Hematopoietic multipotent progenitor cell treated with erythropoietin and hydrocortisone succinate and interleukin-3 and kit ligand, for 8 days (in vitro differentiated cells): ENCODE results near the gene EFNA5.

Experiments used
- DNase-seq: peaks from one replicate; pipeline ENCODE4 v3.0.0-alpha.2; 2015

The EFNA5 gene

DNA sequence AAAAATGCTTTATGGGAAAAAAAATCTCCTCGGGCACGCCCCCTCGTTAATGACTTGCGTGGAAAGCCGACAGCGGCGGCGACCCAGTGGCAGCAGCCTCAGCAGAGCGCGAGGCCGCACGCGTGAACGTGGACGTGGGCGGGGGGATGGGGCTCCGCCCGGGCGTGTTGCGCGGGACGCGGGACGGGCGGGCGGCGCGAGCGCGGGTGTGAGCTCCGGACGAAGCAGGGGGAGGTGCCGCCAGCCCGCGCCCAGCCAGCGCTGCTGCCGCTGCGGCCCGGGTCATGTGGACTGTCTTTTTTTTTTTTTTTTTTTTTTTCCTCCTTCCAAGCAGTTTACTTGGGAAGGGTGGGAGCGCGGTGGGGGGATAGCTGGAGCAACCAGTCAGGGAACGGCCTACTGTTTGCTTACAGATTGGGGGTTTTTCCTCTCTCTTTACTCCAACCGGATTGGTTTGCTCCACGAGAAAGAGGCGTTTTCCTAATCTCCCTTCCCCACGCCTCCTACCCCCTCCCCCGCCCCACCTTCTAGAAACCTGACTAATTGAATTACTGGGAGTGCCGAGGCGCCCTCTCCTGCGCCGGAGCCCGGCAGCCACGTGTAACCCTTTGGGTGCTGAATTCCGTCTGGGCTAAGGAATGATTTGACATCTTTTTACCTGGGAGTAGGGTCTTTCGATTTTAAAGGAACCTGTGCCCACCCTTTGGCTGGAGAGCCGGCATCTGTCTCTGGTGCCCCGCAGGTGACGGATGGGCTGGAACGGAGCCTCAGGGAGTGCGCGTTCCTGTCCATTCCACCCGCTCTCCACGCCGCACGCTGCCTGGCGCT, 1.7 kb upstream of the EFNA5 start:
- no peak for DNase-seq

DNA sequence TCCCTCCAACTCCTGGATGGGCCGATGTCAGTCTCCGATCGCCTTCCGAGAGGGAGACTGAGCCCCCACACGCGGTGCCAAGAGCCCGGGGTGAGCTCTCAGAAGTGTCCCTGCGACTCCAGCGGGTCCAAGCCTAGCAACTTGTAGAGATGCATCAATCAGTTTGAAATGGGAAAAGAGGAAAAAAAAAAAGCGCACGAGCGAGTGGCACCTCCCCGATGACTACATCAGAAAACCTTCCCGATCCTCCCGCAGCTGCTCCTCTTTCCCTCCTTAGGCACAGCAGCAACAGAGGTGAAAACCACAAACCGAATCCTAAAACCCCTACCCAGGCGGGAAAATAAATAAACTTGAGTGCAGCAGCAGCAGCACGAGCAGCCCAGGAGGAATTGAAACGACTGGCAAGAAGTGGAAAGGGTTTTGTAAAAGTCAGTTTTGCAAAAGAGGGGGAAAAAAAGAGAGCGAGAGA, 1.0 kb upstream of the EFNA5 start:
- no peak for DNase-seq

DNA sequence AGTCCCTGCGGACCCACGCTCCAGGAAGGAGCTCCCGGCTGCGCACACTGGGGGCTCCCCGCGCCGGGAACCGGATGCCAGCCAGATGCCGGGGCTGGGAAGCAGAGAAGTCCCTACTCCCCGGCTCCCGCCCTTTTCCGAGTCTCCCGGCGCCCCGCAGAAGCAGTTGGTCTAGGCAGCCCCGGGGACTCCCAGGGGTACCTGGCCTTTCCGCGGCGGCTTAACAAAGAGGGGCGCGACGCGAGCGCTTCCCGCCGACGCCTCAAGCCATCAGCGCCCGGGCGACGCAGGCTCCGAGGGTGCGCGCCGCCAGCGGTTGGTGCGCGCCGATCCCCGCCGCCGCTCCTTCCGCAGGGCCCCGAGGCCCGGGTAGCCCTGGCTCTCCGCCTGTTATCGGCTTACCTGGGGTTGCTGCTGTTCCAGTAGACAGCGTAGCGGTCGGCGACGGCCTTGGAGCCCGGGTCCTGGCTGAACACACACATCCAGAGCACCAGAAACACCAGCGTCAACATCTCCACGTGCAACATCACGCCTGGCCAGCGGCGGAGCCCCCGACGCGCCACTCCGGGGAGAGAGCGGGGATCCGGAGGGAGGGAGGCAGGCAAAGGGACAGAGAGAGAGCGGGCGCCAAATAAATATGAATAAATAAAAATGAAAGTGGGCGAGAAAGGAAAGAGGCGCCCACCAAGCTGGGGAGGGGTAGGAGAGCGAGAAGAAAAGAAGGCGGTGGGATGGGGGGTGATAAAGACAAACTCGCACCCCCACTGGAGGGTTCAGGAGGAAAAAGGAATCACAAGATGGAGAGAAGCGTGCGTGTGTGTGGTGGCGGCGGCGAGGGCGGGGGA, 428 bp downstream of the EFNA5 start:
- no peak for DNase-seq

DNA sequence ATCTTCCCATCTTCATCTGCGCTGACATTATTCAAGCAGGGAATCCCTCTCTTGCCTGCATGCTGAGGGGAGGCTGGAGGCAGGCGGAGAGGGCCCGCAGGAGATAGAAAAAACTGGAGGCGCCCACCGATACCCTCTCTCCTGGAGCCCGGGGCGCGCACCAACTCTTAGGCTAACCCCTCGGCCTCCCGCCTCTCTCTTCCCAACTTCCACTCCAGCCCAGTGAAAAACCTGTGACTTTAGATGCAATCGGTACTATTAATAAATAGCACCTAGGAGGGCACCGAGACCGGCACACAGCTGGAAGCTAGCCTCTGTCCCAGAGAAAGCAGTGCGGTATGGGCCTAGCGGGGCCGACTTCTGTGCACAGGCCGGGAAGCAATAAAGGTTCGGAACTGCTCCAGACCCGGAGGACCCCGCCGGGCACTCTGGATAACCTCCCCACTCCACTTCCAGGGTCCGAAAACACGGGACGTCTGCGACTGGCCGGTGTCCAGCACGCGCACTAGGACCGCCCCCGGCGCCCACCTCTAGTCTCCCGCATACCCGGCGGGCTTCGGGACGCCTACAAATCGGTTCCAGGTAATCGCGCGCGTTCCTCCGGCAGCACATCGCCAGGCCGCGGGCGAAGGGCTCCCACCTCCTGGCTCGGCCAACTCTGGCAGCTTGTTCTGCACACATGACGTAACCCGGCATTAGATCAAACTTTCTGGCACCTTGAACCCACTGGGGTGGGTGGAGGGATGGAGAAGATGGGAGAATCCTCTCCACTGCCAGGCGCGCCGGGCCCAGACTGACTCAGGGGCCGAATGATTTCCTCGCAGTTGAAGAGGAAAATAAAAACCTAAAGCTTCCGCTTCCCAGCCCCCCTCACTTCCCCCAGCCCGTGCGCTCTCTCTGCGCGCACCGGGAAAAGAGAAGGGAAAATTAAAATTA, 1.4 kb downstream of the EFNA5 start:
- no peak for DNase-seq

DNA sequence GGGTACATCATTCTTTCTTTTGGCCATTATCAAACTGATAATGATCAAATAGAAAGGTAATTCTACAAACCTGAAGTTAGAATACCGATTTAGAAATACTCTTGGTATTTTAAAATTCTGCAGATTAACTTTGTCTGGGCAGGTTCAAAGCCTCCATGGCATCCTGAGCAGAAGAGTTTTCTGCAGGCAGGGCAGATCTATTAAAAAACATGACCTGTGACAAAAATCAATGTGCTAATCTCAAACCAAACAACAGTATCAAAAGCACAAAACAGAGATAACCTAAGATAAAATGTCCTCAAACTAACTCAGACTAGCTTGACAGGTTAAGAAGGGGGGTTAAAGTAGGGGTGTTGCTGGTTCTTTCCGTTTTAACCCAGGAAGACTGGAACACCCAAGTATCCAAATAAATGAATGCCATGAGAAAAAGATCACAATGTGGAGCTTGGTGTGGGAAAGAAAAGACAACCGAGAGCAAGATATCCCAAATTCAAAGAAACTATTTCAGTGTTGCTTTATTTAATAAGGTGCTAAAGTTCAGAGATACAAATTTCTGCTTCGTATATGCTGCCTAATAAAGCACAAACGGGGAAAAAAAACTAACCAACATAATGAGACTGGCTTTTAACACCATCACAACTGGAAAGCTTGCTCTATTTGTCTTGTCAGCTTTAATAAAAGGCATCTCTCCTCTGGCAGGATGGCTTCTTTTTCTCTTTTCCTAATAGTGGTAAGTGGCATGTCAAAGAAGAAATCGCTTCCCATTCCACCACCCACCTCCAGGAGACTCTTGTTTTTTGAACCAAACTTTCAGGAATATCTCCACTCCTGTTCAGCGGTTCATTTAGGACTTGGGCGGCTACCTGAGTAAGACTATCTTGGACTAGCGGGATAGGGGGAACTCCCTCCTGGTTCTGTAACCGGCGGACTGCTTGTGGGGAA, 2.3 kb downstream of the EFNA5 start:
- no peak for DNase-seq

DNA sequence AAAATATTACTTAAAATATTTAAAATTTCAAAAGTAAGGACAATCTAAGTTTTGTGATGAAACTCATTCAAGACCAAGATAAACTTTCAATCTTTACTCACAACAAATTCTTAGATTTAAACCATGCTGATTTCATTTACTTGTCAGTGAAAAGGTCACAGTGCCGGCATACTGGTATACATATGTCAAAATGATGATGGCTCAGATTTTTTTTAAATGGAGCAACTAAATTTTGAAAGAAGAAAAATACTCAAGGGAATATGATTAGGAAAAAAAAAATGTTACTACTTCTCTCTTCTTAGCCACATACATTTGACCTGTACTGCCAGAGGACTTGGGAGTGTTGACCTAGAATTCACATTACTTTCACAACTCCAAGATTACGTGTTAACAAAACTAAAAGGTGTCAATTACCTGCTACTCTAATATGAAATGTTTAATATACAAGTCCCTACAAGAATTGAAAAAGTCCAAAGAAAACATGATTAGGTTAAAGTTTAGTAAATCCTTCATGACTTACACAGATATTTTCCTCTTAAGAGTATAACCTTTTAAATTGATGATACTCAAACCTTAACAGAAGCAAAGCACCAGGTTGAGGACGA, 4.6 kb downstream of the EFNA5 start:
- DNase-seq = no peak

DNA sequence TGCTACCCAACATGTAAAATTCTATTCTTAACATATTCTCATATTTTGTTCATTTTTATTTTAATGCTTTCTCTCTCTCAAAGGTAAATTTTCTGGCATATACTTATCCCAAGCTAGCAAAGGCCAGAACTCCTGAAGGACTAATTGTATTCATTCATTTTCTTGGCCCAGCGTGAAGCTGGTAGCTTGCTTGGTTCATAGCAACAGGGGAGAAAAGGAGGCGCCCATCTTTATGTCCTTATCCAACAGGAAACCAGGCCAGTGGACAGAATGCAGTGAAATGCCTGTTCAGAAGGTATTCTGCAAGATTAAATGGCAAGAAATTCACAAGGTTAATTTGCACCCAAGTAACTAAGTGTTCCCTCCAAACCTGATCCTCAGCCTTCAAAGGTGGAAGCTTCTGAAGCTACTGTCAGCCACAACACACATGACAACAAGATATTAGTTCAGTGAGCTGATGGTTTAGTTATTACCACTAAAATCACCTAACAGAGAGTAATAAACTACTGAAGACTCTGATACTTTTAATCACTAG, 5.6 kb downstream of the EFNA5 start:
- no peak for DNase-seq

DNA sequence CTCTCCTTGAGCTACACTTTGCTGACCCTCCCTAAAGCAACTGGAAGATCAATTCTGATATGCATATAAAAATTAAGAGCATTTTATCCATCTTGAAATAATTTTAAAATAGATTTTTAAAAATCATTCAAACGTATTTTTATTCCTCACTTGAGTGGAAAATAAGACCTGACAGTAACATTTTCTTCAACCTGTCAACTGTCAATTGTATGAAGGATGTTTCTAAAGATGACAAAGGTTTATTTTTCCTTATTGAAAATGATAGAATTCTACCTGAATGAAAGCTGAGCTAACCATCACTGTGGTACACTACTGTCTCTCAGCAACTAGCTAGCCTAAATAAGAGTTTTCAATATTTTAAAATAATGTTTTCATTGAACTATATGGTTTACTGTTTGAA, 7.0 kb downstream of the EFNA5 start:
- DNase-seq = no peak

DNA sequence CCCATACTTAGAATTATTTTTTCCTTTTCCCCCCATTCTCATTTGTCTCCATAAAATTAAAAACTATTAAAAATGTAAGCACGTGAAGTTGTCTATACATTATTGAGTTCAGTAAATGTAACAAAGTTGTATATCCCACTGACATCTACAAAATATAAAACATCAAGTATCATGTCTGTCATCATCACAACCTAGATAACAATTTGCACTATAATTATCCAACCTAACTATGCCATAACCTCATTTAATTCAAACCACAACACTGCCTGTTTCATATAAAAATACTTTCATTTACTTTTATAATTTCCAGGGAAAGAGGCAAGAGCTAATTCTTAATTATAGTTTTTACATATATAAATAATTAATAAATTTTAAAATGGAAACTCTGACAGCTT, 9.1 kb downstream of the EFNA5 start:
- DNase-seq = no peak

DNA sequence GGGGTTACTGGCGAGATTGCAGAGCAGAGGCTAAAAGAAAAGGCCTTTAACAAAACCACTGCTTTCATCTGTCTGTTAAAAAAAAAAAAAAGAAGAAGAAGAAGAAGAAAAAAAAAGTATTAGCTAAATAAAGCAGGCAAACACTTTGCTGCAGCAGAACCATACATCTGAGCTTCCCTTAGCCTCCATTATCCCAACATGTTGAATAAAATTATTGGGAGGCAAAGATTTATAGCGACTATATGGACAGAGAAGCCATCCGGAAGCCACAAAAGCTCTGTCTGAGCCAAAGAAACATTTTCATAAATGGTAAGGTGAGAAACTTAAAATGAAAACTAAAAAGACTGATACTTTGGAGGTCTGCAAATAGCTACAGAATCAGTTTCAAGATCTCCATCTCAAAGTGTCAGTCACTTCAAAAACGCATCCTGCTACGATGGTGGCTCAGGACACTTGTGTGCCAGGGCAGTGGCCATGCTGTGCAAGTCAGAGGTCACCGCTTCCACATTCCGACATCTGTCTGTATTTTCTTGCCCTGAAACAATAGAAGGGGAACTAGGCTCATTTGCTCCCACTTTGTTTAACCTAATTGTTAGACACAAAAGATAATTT, 9.6 kb downstream of the EFNA5 start:
- DNase-seq = no peak

DNA sequence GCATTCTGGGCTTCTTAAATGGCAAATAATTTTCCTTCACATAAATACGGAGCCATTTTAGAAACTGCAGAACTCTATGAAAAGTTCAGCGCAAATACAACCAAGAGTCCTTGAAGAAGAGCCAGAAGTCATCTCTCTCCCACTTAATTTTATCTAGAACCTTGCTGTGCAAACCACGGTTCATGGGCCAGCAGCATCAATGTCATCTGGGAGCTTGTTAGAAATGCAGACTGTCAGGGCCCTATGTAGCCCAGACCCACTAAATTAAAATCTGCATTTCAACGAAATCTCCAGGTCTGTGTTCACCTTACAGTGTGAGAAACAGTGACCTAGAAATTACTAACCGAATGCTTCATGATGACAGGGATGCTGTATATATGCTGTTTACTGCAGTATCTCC, 12.2 kb downstream of the EFNA5 start:
- no peak for DNase-seq

DNA sequence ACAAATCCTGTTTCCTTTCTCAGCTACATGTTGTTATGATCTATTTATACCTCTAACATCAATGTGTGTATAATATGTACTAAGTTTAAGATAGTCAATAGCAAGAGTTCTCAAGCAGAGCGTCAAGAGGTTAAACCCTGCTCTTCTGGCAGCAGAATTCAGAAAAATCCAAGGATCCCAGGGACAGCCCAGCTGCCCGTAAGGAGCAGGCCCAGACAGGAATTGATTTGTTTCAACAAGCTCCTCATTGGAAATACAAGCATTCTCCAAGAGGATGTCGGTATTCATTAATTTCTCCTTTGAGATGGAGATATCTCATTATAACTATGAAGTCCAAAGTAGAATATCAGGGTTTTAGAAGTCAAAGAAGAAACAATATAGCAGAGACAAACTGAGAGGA, 14.9 kb downstream of the EFNA5 start:
- DNase-seq = no peak

DNA sequence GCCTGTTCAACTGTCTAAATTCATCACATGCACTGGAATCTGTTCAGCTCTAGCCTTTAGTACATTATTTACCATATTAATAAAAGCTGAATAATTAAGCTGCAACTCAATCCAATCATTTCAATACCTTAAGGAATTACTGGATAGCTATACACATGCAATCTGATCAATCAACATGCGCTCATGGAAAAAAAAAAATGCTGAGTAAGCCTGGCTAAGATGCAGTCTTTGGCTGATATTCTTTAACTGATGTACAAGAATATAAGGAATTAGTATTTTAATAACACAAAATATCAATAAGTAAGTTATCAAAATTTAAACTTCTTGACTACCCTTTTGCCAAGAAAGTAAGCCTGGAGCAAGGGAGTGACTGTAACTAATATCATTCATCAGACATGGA, 15.9 kb downstream of the EFNA5 start:
- no peak for DNase-seq

DNA sequence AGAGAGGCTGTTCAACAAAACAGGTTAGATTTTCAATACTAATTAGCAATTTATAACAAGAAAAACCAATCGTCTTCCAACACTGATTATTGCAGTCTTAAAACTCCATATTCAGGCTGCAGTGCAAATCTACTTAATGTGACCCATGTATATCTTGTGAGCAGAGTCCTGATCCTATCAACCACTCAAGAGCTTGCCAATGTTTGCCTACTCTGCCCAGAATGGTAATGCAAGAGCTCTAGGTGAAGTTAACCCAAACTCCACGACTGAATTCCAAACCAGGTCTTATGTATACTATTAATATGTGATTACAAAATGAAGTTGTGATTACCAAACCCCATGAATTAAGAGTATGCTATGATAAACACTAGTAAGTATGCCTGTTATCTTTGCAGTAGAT, 17.1 kb downstream of the EFNA5 start:
- DNase-seq = no peak

DNA sequence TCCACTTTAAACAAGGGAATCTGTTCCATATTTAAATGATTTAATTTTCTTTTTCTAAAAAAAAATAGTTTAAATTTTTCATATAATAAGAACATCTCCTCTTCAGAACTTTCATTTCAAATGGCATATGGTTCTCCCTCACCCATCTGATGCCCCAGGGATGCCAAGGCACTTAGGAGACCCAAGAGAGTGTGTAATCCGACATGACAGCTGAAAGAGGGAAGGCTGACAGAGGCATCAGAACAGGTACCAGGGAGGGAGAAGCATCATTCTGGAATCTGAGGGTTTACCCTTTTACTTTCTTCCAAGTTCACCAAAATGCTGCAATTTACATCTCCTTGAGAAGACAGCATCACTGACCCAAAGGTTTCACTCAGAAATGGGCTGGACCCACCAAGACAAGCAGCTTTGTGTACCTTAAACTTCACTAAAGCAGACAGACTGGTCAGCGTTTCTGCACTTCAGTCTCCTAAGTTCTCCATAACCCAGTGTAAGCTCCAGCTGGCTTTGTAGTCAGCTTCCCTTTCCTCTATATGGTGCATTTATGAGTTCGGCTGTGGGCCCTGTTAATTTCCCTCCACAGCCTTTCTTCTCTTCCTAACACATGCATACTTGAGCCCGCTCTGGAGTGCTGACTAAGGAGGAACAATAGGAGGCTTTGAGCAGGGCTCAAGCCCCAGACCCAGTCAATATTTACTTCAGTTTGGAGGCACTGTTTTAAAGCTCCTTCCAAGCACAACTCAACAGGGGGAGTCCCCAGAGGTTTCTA, 17.7 kb downstream of the EFNA5 start:
- no peak for DNase-seq

DNA sequence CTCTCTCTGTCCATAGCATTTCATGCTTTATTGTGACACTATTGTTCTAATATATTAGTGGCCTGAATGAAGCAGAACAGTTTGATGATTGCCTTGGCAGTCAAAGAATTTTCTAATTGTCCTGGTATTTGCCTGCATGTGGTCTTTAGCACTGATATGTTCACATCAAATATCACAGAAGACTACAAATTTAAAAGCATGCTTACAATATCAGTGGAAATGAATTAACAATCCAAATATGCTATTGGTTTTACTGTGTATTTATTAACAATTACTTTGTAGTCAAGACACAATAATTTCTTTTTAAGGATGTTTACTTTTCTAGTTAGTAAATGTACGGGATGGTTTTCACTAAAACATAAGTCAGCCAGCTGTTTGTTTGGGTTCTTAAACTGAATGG, 18.3 kb downstream of the EFNA5 start:
- no peak for DNase-seq

DNA sequence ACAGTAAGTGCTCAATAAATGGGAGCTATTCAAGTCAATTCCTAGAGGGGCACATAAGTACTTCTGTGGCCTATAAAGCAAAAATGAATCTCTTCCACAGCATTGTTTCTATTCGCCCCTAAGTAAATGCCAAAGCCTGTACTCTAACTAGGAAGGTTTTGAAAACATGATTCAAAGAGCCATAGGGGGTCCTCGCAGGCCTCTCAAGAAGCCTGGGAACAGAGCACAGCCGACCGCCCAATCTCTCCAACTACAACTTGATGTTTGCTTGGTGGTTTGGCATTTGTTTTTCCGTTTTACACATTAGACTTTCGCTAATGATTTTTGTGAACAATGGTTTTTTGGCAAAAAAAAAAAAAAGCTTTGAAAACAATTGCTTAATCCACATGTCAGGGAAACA, 19.4 kb downstream of the EFNA5 start:
- DNase-seq = no peak

DNA sequence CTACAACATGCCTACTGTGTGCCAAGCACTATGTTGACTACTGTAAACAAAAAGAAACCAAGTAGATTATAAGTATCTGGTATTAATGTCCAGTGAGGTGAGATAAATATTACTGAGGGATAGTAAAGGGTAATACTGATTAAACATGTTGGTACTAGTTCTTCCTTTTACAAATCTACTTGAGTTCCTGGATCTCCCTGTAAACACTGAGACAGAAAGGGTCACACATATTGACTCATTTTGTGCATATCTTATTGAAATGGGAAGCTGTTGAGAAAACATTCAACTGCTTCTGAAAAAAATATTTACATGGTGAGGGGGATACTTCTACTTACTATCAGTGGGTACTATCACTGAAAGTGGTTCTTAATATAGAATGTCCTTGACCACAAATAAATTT, 24.3 kb downstream of the EFNA5 start:
- no peak for DNase-seq

DNA sequence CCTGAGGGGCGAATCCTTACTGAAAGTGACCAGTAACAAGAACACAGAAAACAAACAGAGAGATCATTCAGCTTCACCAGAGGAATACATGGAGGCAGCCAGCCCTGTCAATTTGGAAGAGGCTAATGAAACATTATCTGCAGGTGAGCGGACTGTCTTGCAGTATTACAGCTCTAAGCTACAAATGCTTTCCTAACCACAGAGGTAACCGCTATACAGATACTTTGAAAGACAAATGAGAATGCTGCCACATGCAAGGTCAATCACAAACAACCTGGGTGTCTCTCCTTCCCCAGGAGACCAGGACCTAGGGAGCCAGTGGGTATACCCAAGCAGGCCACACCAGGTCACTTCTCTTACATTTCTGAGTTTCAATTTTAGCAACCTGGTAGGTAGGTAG, 30.2 kb downstream of the EFNA5 start:
- no peak for DNase-seq

DNA sequence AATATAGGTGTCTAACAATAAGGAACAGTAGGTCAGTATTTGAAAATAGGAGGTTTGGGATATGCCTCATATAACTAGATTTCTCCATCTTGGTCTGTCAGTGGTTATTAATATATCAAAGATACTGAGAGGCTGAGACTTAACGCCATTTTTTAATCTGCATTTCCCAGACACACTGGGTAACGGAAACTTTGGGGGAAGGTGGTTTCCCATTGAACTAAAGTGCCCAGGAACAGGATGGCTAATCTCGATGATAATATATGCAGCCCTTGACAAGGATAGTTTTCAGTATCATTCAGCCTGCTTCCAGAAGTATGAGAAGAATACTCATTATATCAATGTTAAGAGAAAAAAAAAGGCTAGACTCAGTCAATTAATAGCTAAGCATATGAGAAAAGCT, 30.7 kb downstream of the EFNA5 start:
- no peak for DNase-seq
